HG03457 (cell line): Measurements from ENCODE around the gene UNKL.

Source experiments
- ATAC-seq: cut with Tn5 transposase; IDR thresholded peaks from one replicate; pipeline ENCODE4 v1.9.1; 2021; ENCODE audit warnings: moderate number of reproducible peaks; ENCODE audit not compliant: unreplicated experiment

UNKL gene

DNA sequence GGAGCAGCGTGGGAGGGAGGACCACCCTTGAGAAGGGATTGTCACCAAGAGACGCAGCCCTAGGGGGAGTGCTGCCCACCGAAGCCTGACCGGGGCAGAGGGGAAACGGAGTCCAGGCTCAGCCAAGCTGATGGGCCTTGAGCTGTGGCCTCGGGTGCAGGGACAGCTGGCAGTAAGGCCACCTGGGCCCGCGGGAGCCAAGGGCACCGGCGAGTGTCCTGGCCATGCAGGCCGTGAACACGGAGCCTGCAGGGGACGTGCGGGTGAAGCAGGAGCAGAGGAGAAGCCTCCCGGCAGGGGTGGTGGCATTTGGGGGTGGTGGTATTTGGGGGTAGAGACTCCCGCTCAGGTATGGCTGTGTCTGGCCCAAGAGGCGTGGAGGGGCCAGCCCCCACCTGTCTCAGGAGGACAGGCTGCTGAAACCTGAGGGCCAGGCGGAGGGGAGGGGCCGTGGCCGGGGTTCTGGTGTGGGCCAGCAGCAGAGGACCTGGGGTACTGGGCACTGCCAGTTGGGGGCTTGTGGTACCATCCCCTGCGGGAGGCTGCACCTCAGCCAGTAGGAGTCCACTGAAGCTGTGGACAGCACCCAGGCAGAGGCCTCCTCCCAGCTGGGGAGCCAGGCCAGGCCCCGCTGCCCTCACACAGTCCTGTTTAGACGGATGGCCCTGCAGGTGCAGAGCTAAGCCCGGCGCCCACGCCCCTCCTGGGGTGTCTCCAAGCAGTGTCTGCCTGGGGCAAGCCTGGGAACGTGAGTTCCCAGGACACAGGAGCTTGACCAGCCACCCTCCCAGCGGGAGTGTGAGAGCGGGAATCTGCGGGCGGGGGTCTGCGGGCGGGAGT lies 58.2 kb downstream of the UNKL start:
- no peak for ATAC-seq

DNA sequence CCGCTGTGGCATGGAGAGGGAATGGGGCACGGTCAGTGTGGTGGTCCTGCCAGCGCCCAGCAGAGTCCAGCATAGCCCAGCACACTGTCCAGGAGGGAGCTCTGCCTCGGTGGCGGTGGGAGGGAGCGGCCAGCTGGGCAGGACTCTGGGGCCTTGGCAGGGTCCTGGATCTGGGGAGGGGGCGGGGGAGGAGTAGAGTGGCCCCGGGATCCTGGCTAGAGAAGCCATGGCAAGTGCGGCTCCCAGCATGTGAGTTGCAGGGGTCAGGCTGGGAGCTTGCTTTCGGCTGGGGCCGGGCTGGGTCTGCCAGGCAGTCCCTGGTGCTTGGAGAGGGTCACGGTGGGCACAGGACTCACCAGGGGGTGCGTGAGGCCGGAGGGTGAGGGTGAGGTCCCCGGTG lies 58.9 kb downstream of the UNKL start:
- ATAC-seq = no peak

DNA sequence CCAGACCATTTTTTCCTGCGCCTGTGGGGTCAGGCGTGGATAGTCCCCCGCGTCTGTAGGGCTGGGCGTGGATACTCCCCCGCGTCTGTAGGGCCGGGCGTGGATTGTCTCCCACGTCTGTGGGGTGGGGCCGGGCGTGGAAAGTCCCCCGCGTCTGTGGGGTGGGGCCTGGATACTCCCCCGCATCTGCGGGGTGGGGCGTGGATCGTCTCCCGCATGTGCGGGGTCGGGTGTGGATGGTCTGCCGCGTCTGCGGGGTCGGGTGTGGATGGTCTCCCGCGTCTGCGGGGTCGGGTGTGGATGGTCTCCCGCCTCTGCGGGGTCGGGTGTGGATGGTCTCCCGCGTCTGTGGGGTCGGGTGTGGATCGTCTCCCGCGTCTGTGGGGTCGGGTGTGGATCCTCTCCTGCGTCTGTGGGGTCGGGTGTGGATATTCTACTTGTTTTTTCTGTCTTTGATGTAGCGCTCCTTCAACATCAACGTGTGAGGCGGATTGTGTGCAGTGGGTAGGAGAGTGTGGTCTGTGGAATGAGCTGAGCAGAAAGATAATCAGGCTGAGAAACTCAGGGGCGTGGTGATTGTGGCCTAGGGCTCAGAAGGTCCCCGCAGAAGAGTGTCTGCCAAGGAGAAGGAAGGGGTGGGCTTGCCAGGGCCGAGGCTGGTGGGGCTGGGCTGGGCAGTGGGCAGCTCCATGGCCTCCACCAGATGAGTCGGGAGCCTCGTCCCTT lies 59.5 kb downstream of the UNKL start:
- no peak for ATAC-seq

DNA sequence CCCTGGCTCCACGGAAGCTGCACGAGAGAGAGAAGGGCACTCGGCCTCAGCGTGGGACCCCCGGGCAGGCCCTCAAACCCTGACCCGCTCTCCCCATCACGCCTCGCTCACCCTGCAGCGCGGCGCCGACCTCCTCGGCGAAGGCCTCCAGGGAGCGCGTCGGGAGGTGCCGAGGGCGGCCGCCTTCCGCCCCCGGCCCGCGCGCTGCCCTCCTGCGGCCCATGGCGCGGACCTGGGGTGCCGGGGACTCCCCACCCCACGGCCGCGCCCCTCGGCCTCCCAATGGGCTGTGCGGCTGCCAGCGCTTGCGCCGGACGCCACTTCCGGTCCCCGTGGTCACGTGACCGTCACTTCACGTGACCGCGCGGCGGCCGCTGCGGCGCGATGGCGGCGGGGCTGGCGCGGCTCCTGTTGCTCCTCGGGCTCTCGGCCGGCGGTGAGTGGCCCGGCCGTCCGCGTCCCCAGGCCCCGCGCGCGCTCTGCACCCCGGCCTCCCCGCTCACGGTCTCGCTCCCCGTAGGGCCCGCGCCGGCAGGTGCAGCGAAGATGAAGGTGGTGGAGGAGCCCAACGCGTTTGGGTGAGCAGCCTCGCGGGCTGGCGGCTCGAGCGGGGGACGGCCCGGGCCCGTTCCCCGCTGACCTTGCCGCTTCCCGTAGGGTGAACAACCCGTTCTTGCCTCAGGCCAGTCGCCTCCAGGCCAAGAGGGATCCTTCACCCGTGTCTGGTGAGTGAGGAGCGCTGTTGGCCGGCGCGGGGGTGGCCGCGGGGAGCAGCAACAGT lies 62.7 kb downstream of the UNKL start, which contains the start of the genes GNPTG and TSR3:
Gene GNPTG, plus strand, starts transcription at position 350 of the 781 bp plus-strand sequence. Its CDS starts 35 bp downstream, at position 385.
Gene TSR3, minus strand, starts transcription at position 297 of the 781 bp plus-strand sequence. Its CDS starts 74 bp downstream, at position 223.
- ATAC-seq = peak; percentile 41

DNA sequence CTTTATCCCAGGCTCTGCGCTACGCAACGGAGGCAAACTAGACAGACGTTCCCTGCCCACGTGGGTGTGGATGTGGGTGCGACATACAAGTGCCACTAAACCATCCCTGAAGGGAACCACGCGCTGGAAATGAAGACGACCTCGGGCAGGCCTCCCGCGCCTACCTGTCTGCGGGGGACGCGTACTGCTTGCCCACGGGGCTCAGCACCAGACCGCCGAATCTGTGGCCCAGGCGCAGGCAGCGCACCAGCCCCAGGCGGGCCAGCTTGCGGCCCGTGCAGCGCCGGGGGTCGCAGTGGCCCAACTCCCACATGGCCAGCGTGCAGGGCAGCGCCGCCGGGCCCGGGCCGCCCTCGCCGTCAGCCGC lies 63.3 kb downstream of the UNKL start:
- ATAC-seq = peak; percentile 12

DNA sequence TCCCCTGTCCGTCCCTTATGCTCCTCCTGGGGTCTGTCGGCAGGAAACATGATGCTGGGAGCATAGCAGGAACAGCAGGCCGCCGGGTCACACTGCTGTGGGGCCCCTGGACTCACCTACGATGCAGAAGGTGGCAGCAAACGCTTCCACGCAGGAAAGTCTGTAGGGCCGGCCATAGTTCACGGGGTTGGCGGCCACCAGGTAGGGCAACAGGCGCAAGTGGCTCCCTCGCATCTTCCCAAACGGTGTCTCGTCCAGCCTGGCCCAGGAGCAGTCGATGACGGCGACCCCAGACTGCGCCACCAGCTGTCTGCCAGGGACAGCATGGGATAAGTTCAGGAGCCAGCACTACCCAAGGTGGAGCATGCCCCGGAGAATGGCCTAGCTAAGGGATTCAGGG lies 63.8 kb downstream of the UNKL start:
- no peak for ATAC-seq

DNA sequence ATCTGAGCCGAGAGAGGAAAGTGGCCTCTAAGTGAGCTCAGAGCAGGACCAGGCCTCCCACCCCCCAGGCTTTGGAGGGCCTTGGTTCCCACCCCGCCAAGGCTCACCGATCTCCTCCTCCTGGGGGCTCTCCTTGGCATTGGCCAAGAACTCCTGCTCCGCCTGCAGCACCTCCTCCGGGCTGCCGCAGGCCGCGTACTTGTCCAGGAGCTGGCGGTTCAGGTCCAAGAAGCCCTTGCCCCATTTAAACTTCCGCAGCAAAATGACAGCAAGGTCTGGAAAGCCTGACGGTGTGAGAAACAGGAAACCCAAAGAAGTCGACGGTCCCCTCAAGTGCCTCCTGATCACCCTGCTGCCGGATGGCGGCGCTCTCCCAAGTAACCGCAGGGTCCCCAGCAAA lies 64.6 kb downstream of the UNKL start:
- no peak for ATAC-seq

DNA sequence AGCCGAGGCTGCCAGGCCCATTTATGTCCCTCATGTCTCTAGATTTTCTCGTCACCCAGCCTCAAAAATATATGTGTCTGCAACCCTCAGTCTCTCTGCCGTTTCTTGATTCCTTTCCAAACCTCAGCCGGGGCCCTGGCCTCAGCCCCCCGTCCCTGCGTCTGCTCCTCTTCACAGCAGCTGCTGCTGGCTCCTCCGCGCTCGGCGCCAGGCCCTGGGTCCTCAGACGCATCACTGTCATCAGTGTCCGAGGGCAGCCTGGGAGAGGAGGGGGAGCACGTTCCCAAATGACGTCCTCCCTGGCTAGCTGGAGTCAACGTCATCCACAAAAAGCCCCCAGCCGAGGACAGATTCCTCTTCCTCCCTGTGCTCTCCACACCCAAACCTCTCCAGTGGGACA lies 65.2 kb downstream of the UNKL start:
- ATAC-seq = no peak

DNA sequence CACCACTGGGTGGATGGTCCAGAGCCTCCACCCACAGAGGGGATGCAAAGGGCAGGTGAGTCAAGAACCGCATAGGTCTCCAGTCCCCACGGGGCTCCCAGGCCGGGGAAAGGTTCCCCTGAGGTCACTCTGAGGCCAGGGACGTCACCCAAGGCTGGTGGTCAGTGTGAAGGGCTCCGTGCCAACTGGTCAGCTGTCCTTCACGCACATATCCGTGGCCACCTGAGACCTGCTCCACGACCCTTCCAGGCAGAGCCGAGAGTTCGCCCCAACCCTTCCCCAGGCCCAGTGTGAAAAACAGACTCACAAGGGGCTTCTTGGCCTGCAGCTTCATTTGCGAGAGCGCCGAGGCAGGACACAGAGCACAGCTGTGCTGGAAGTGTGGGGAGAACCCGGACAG lies 65.6 kb downstream of the UNKL start:
- ATAC-seq = no peak

DNA sequence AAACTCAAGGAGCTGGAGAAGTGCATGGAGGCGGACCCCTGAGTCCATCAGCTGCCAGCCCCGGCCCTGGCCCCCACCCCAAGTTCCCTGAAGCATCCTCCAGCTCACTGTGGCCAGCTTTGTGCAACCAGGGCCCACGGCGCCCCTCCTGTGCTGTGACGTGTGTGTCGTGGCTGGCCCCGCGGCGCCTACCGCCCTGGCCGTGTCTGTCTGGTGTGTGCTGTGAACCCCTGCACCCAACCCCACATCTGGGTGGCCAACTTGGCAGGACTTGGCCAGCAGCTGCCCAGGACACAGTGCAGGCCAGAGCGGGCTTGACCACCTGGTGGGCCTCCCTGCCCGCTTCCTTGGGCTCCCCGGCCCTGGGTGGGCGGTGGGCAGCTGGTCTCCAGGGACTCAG lies 66.1 kb downstream of the UNKL start:
- ATAC-seq = no peak

DNA sequence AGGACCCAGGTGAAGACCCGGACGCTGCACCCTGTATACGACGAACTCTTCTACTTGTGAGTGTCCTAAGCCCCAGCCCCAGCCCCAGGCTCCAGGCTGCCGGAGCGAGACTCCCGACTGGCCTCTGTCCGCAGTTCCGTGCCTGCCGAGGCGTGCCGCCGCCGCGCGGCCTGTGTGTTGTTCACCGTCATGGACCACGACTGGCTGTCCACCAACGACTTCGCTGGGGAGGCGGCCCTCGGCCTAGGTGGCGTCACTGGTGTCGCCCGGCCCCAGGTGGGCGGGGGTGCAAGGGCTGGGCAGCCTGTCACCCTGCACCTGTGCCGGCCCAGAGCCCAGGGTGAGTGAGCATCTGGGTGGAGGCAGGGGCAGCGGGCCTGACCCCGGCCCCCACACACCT lies 66.5 kb downstream of the UNKL start:
- no peak for ATAC-seq

DNA sequence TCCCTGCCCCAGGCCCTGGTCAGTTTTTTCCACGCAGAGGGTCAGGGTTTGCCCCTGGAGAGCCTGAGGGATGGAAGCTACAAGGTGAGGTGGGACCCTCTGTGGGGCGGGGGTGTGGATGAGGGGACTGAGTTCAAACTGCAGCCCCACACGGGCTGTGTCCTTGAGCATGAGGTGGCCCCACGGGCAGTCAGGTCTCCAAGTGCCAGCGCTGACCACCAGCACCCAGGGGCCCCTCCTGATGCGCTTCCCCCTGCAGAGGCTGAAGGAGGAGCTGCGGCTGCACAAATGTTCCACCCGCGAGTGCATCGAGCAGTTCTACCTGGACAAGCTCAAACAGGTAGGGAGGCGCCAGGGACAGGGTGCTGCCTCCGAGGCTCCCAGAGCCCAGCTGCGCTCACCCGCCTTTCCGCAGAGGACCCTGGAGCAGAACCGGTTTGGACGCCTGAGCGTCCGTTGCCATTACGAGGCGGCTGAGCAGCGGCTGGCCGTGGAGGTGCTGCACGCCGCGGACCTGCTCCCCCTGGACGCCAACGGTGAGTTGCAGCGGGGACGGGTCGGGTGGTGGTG lies 67.1 kb downstream of the UNKL start:
- no peak for ATAC-seq

DNA sequence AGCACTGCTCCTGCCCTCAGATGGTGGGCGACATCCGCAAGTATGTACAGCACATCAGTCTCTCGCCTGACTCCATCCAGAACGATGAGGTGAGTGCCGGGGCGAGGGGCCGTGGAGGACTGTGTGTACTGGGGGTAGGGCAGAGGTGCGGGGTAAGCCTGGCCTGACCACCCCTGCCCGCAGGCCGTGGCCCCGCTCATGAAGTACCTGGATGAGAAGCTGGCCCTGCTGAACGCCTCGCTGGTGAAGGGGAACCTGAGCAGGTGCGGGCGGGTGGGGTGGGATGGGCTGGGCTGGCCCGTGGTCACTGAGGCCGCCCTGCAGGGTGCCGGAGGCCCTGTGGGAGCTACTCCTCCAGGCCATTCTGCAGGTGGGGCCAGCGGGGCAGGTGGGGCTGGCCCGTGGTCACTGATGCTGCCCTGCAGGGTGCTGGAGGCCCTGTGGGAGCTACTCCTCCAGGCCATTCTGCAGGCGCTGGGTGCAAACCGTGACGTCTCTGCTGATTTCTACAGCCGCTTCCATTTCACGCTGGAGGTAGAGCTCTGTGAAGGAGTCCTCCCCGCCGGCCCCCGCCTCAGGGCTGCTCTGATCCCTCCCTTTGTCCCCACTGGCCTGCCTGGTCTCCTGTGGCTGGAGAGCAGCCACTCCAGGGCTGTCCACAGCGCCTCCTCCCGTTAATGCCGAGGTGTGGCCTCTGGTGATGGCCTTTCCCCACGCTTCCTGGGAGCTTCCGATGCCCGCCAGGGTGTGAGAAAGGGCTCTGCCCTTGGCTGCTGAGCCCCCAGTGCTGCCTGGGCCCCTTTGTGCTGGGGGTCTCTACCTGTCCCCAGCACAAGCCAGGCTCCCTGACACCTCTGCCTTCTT lies 67.8 kb downstream of the UNKL start:
- no peak for ATAC-seq

DNA sequence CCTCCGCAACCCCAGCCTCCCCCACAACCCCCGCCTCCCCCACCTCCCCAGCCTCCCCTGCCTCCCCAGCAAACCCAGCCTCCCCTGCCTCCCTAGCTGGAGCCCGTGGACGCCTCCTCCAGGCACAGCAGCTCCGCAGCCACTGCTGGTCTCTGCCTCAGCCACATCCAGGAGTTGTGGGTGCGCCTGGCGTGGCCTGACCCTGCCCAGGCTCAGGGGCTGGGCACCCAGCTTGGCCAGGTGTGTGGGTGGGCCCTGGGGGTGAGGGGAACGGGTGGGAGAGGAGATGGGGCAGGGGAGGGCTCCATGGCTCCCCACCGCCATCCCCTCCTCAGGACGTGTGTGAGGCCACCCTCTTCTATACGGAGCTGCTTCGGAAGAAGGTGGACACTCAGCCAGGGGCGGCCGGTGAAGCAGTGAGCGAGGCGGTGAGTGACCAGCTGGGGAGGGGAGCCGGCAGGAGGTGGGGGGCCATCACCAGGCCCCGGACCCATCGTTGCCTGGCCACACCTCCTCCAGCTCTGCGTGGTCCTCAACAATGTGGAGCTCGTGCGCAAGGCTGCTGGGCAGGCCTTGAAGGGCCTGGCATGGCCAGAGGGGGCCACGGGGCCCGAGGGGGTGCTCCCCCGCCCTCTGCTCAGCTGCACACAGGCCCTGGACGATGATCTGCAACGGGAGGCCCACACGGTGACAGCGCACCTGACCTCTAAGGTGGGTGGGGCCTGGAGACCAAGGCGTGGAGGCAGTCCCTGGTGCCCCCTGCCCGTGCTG lies 68.7 kb downstream of the UNKL start:
- ATAC-seq = no peak

DNA sequence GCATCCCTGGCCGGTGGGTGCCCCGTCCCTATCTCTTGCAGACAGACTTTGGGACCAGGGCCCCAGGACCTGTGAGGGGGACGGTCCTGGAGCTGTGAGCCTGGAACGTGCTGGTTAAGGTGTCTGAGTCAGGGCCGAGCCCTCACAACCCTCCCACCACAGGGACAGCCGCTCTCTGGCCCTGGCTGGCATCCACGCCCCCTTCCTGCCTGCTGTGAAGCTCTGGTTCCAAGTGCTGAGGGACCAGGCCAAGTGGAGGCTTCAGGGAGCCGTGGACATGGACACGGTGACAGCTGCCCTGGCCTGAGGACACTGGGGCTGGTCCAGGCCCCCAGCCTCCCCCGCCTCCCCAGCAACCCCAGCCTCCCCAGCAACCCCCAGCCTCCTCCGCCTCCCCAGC lies 69.4 kb downstream of the UNKL start:
- no peak for ATAC-seq

DNA sequence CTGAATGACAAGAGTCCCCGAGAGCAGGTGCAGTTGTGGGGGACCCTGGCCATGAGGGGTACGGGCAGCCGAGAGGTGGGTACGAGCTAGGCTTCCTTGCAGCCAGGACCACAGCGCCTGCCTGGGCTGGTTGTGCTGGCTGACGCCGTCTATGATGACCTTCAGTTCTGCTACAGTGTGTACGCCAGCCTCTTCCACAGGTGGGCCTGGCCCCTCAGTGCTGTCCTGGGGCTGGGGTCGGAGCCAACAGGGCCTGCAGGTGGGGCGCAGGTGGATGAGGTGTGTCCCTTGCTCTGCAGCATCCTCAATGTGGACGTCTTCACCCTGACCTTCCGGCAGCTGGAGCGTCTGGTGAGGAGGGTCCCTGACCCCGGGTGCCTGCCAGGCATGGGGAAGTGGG lies 70.0 kb downstream of the UNKL start:
- ATAC-seq = no peak

DNA sequence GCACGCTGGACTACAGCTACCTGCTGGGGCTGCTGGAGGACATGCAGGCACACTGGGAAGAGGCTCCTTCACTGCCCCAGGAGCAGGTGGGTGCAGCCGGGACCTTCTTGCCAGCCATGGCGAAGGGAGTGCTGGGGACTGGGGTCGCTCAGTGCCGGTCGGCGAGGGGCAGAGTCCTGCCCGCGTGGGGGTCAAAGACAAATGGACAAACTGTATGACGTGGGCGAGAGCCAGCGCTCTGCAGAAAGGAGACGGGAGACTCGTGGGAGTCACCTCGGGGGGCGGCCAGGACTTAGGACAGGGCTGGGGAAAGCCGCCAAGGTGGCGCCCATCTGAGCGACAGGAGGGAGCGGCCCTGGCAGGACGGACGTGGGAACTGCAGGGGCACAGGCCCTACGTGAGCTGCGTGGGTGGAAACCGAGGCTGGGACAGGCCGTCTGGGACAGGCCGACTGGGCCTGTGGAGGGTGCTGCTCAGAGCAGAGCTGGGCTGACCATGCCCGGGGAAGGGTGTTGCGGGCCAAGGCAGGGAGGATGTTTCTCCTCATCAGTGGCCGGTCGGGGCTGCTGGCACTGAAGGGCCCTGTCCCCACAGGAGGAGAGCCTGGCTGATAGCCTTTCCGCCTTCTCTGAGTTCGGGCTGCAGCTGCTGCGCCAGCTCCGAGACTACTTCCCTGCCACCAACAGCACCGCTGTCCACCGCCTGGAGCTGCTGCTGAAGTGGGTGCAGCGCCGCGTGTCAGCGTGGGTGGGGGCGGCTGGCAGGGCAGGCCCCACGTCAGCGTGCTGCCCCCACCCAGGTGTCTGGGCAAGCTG lies 70.9 kb downstream of the UNKL start:
- no peak for ATAC-seq
